Measurements from ENCODE around the gene LCE7A. TPM values are rescaled to one million over a fixed set of nuclear protein-coding genes. Genes with fewer than 3 reads are reported as not detected.

LCE7A gene
- total and polyA plus RNA-seq, 2 of the 4 experiments (the other 2 are of a cell fraction): not detected

DNA sequence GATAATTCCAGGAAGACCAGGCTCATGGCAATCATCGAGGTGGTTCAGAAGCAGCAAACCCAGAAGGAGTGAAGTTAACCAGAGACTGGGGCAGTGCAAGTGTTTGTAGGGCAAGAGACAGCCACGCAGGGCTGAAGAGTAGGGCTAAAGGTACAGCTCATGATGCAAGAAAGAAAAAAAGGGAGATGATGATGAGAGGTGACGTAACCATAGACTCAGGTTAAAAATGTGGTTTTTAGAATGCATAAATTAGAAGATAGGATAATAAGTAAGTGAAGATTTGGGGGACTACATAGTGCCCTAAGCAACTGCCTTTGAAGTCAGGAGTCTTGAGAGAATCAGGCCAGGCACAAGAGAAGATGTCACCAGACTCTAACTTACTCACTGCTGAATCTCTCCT lies 333 bp downstream of the LCE7A start:
- Histone ChIP-seq H2BK20ac (ENCODE audit: low read depth, low read length) (no peak overlapping the region), H3K14ac (replicated peaks; ENCODE audit: low read depth, low read length) (no peak overlapping the region), H3K56ac (ENCODE audit: extremely low read depth, insufficient read depth, low read length) (no peak overlapping the region), H3K9me3 (ENCODE audit: control insufficient read depth, insufficient read depth, low read length) (no peaks in the 10 kb centered on the region), H3K4me3 (ENCODE audit: insufficient read depth, low read depth, low read length) (no peak overlapping the region), H3K4me1 (ENCODE audit: control insufficient read depth, insufficient read depth, low read length) (no peaks in the 10 kb centered on the region), H3K18ac (ENCODE audit: low read depth, low read length) (no peak overlapping the region), H2AK5ac (ENCODE audit: low read depth, low read length) (no peak overlapping the region), H2AFZ (replicated peaks; ENCODE audit: low read length, poor library complexity) (no peak overlapping the region), H3K9me1 (ENCODE audit: insufficient read depth, low read length) (no peaks in the 10 kb centered on the region), H4K8ac (ENCODE audit: low read depth in 2 of 2, low read length in 2 of 2) (no peak overlapping the region), H4K5ac (ENCODE audit: low read depth, low read length) (no peak overlapping the region), H3K23ac (ENCODE audit: low read depth, low read length) (no peak overlapping the region), H3K79me1 (ENCODE audit: low read depth in 1 of 2, low read length in 2 of 2) (no peaks in the 10 kb centered on the region), H4K91ac (ENCODE audit: insufficient read depth, low read depth, low read length) (no peak overlapping the region), H4K20me1 (ENCODE audit: insufficient read depth, low read length) (no peaks in the 10 kb centered on the region), H2AK9ac (replicated peaks; ENCODE audit: low read depth, low read length, poor library complexity) (no peak overlapping the region), H3K4ac (ENCODE audit: low read depth, low read length) (no peak overlapping the region), H3K36me3 (ENCODE audit: control insufficient read depth, insufficient read depth, low read length) (no peaks in the 10 kb centered on the region), H3K4me2 (ENCODE audit: low read depth, low read length) (no peak overlapping the region), H2BK15ac (ENCODE audit: low read depth, low read length) (no peak overlapping the region), H3K27ac (ENCODE audit: insufficient read depth, low read length) (no peak overlapping the region), H2BK120ac (ENCODE audit: low read depth, low read length) (no peak overlapping the region), H2BK5ac (ENCODE audit: low read depth, low read length, poor library complexity, severe bottlenecking) (no peak overlapping the region), H3K9ac (ENCODE audit: low read depth, low read length) (no peak overlapping the region), H3K27me3 (ENCODE audit: control insufficient read depth, insufficient read depth, low read length) (no peaks in the 10 kb centered on the region)
- BruUV-seq (replicated peaks): no TSS peak
- dilution Hi-C loops (cut with HindIII; ENCODE audit: low sequenced_read_pairs, unreplicated experiment): no loop called here
- 17% methylated on average over 2 of the region's 3 CpGs; no CpG with 5 or more reads in 1 of the 2 experiments for WGBS, 2 experiments (ENCODE audit: extremely low coverage in 2 of 2, insufficient read length in 1 of 2)
- intact Hi-C loops (cut with micrococcal nuclease): no loop called here
- ATAC-seq (ENCODE audit: low read depth) (no peak), DNase-seq (no peak)
- ChIA-PET CTCF (no interaction called here), POLR2A (ENCODE audit: unreplicated experiment) (no interaction called here)
- in situ Hi-C loops (cut with MboI; ENCODE audit: low sequenced_read_pairs): no loop called here
- TF ChIP-seq MXI1 (IDR thresholded peaks at IDR 0.05; ENCODE audit: borderline replicate concordance, low read depth, low read length) (no peak), FOS (IDR thresholded peaks at IDR 0.05; ENCODE audit: low read depth, low read length) (no peak), BHLHE40 (IDR thresholded peaks at IDR 0.05; ENCODE audit: low read depth, low read length) (no peak), POLR2A (IDR thresholded peaks at IDR 0.05; ENCODE audit: low read depth, low read length) (no peak), RFX5 (IDR thresholded peaks at IDR 0.05; ENCODE audit: low read depth, low read length) (no peak), NFE2L2 (IDR thresholded peaks at IDR 0.05; ENCODE audit: low read depth, low read length) (no peak), MAZ (IDR thresholded peaks at IDR 0.05; ENCODE audit: borderline replicate concordance, low read depth, low read length) (no peak), SMC3 (IDR thresholded peaks at IDR 0.05; ENCODE audit: low read depth, low read length) (no peak)
- TF ChIP-seq, protein P1, sequence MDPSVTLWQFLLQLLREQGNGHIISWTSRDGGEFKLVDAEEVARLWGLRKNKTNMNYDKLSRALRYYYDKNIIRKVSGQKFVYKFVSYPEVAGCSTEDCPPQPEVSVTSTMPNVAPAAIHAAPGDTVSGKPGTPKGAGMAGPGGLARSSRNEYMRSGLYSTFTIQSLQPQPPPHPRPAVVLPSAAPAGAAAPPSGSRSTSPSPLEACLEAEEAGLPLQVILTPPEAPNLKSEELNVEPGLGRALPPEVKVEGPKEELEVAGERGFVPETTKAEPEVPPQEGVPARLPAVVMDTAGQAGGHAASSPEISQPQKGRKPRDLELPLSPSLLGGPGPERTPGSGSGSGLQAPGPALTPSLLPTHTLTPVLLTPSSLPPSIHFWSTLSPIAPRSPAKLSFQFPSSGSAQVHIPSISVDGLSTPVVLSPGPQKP (IDR thresholded peaks at IDR 0.05; ENCODE audit: borderline replicate concordance, low read depth, low read length): no peak
